Astrocyte (in vitro differentiated cells and primary cell): ENCODE results near the gene CDH20. TPM values are rescaled to one million over a fixed set of nuclear protein-coding genes. Genes with fewer than 3 reads are reported as not detected.
A peak's percentile ranks its signal among the peaks of the same experiment; 100 is the strongest.

Experiments
- DNase-seq: peaks from one replicate; pipeline ENCODE4 v3.0.0-alpha.2; 2010; ENCODE audit warnings: low read depth
- FAIRE-seq: peaks from 2 replicates; lab custom pipeline; 2011; peaks lifted over from hg19 to GRCh38; lab: Jason Lieb, UNC
- H2AFZ ChIP-seq: 2 replicates; pipeline ENCODE4 v1.6.0; 2012; ENCODE audit warnings: low read depth, low read length, inconsistent platforms
- H3K27ac ChIP-seq: 2 replicates; pipeline ENCODE4 v1.5.1; 2011; ENCODE audit warnings: low read depth, low read length, inconsistent platforms
- H3K27me3 ChIP-seq: 2 replicates; pipeline ENCODE4 v1.6.0; 2011; ENCODE audit warnings: low read length, inconsistent platforms; ENCODE audit not compliant: insufficient read depth
- H3K36me3 ChIP-seq: 2 replicates; pipeline ENCODE4 v1.5.1; 2011; ENCODE audit warnings: low read length, inconsistent platforms; ENCODE audit not compliant: insufficient read depth
- H3K4me1 ChIP-seq: 2 replicates; pipeline ENCODE4 v1.5.1; 2011; ENCODE audit warnings: low read length, inconsistent platforms; ENCODE audit not compliant: insufficient read depth
- H3K4me2 ChIP-seq: 2 replicates; pipeline ENCODE4 v1.6.0; 2012; ENCODE audit warnings: low read length, inconsistent platforms
- H3K4me3 ChIP-seq: 2 replicates; pipeline ENCODE4 v1.5.1; 2011; ENCODE audit warnings: low read depth, mild to moderate bottlenecking, low read length, inconsistent platforms; ENCODE audit not compliant: insufficient read depth
- H3K79me2 ChIP-seq: 2 replicates; pipeline ENCODE4 v1.6.0; 2012; ENCODE audit warnings: mild to moderate bottlenecking, low read length, inconsistent platforms; ENCODE audit not compliant: insufficient read depth
- H3K9ac ChIP-seq: 2 replicates; pipeline ENCODE4 v1.6.0; 2012; ENCODE audit warnings: mild to moderate bottlenecking, low read length, inconsistent platforms
- H3K9me3 ChIP-seq: 2 replicates; pipeline ENCODE4 v1.5.1; 2012; ENCODE audit warnings: low read depth, mild to moderate bottlenecking, low read length, inconsistent platforms; ENCODE audit not compliant: insufficient read depth
- H4K20me1 ChIP-seq: 2 replicates; pipeline ENCODE4 v1.6.0; 2012; ENCODE audit warnings: low read length, inconsistent platforms; ENCODE audit not compliant: insufficient read depth
- H3K27ac Mint-ChIP-seq: one replicate; pipeline ENCODE4 v1.8.0; 2021; ENCODE audit warnings: mild to moderate bottlenecking, mixed read lengths; ENCODE audit not compliant: unreplicated experiment
- H3K27me3 Mint-ChIP-seq: one replicate; pipeline ENCODE4 v1.8.0; 2021; ENCODE audit warnings: low read depth, mixed read lengths; ENCODE audit not compliant: unreplicated experiment
- H3K36me3 Mint-ChIP-seq: one replicate; pipeline ENCODE4 v1.8.0; 2021; ENCODE audit warnings: low read depth, mixed read lengths; ENCODE audit not compliant: unreplicated experiment
- H3K4me1 Mint-ChIP-seq: one replicate; pipeline ENCODE4 v1.8.0; 2021; ENCODE audit warnings: low read depth, mixed read lengths; ENCODE audit not compliant: unreplicated experiment
- H3K4me3 Mint-ChIP-seq: one replicate; pipeline ENCODE4 v1.8.0; 2021; ENCODE audit warnings: mild to moderate bottlenecking, moderate library complexity, mixed read lengths; ENCODE audit not compliant: unreplicated experiment
- H3K9me3 Mint-ChIP-seq: one replicate; pipeline ENCODE4 v1.8.0; 2021; ENCODE audit warnings: mild to moderate bottlenecking, mixed read lengths; ENCODE audit not compliant: unreplicated experiment
- EZH2 ChIP-seq: IDR thresholded peaks from 2 replicates; pipeline ENCODE4 v1.6.1; 2012; ENCODE audit warnings: mild to moderate bottlenecking, low read length, inconsistent platforms; ENCODE audit not compliant: insufficient read depth
- total RNA-seq: library from RNA; stranded (reverse); gene quantifications from 2 replicates; pipeline ENCODE4 v1.2.1, GENCODE V29; 2021
- TF ChIP-seq, protein P1 (sequence below): IDR thresholded peaks from 2 replicates; pipeline ENCODE4 v1.5.1; 2011; ENCODE audit warnings: low read depth, mild to moderate bottlenecking, inconsistent platforms, low read length, moderate library complexity; ENCODE audit not compliant: insufficient read depth

The CDH20 gene
- total RNA-seq, 1 donor from 2014 or later = not detected

DNA sequence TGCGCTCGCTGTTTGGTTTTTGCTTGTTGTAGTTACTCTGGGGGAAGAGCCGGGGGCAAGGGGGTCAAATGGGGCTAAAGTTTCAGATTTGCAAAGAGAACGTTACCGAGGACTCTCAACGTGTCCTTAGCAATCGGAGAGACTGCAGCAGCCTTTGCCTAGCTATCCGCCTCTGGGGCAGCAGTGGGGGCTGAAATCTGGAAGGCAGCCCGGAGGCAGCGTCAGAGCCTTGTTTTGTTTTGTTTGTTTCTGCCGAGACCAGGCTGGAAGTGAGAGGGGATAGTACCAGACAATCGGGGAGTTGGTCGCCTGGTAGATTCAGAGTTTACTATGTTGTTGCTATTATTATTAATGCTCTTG is 1.2 kb downstream of the CDH20 start:
- Mint-ChIP-seq H3K36me3 (no peaks in the 10 kb centered on the region), H3K27me3 (peaks cover 37% of the 10 kb centered on the region), H3K9me3 (no peaks in the 10 kb centered on the region), H3K4me1 (peaks cover 3% of the 10 kb centered on the region), H3K4me3 (peak overlapping the region; percentile 80), H3K27ac (no peak overlapping the region)
- Histone ChIP-seq H3K36me3 (no peaks in the 10 kb centered on the region), H3K4me3 (peak overlapping the region; percentile 58), H3K9me3 (no peaks in the 10 kb centered on the region), H3K27ac (no peak overlapping the region), H2AFZ (peak overlapping the region; percentile 84), H3K27me3 (no peaks in the 10 kb centered on the region), H4K20me1 (no peaks in the 10 kb centered on the region), H3K4me1 (peaks cover 10% of the 10 kb centered on the region), H3K9ac (no peak overlapping the region), H3K4me2 (peak overlapping the region; percentile 90), H3K79me2 (no peaks in the 10 kb centered on the region)
- peak; percentile 2 for TF ChIP-seq EZH2
- TF ChIP-seq, protein P1, sequence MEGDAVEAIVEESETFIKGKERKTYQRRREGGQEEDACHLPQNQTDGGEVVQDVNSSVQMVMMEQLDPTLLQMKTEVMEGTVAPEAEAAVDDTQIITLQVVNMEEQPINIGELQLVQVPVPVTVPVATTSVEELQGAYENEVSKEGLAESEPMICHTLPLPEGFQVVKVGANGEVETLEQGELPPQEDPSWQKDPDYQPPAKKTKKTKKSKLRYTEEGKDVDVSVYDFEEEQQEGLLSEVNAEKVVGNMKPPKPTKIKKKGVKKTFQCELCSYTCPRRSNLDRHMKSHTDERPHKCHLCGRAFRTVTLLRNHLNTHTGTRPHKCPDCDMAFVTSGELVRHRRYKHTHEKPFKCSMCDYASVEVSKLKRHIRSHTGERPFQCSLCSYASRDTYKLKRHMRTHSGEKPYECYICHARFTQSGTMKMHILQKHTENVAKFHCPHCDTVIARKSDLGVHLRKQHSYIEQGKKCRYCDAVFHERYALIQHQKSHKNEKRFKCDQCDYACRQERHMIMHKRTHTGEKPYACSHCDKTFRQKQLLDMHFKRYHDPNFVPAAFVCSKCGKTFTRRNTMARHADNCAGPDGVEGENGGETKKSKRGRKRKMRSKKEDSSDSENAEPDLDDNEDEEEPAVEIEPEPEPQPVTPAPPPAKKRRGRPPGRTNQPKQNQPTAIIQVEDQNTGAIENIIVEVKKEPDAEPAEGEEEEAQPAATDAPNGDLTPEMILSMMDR = no peak
- DNase-seq (no peak), FAIRE-seq (no peak)

DNA sequence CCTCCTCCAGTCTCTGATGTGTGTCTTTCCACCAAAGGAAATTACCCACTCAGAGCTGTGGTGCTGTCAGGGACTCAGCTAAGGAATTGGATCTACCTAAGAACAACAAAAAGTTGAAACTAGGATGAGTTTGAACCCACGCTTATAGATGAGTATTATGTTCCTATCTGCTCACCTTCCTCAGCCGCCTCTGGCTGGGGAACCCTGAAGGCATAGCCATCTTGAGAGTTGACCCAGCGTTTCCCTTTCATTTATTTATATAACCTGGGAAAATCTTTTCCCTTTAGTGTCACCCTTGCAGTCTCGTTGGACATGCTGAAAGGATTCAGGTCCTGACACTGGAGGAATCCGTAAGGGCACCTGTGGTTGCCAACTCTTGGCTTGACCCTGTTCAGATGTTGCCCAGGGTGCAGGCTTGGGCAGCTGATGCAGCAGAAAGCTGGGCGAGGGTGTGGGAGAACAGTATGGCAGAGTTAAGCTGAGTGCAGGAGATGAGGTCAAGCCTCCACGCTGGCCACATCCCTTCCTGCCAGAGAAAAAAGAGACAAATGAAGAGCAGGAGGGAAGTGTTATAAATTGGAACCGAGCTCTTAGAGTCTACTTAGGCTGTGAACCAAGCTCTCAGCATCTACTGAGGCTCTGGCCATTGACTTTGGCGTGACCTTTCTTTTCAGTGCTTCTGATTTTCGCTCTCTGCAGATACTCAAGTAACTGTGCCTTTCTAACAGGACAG is 1.9 kb downstream of the CDH20 start:
- peaks cover 10% of the 10 kb centered on the region for H3K4me1 ChIP-seq
- peaks cover 3% of the 10 kb centered on the region for H3K4me1 Mint-ChIP-seq
- H2AFZ ChIP-seq = no peak overlapping the region
- H3K36me3 Mint-ChIP-seq = no peaks in the 10 kb centered on the region
- H3K27me3 Mint-ChIP-seq = peaks cover 37% of the 10 kb centered on the region
- H3K9me3 Mint-ChIP-seq = no peaks in the 10 kb centered on the region
- H3K9me3 ChIP-seq = no peaks in the 10 kb centered on the region
- peak overlapping the region; percentile 42 for H3K4me3 Mint-ChIP-seq
- H3K27me3 ChIP-seq = no peaks in the 10 kb centered on the region
- no peak overlapping the region for H3K4me3 ChIP-seq
- no peaks in the 10 kb centered on the region for H3K36me3 ChIP-seq
- peak overlapping the region; percentile 90 for H3K4me2 ChIP-seq
- no peak for TF ChIP-seq EZH2
- TF ChIP-seq, protein P1 = no peak
- no peaks in the 10 kb centered on the region for H4K20me1 ChIP-seq
- H3K9ac ChIP-seq = no peak overlapping the region
- FAIRE-seq = no peak
- H3K27ac ChIP-seq = no peak overlapping the region
- no peaks in the 10 kb centered on the region for H3K79me2 ChIP-seq
- no peak for DNase-seq
- no peak overlapping the region for H3K27ac Mint-ChIP-seq
